B cell (primary cell): ENCODE data around the gene CPS1. TPM values are rescaled to one million over a fixed set of nuclear protein-coding genes. Genes with fewer than 3 reads are reported as not detected.

Source experiments
- ATAC-seq: fragments of 200-7000 bp; cut with Tn5 transposase; one replicate; pipeline ENCODE4 v1.10.0; 2021; ENCODE audit warnings: low read depth, mild to moderate bottlenecking, moderate number of reproducible peaks, moderate library complexity
- CTCF ChIA-PET: fragments of 350-600 bp; sonication (Branson Sonifier 250); formaldehyde crosslinking; loops from one replicate; lab custom pipeline; 2021; ENCODE audit warnings: antibody characterized with exemption, inconsistent platforms; lab: Charles Lee
- POLR2A ChIA-PET: fragments of 350-600 bp; sonication (Branson Sonifier 250); formaldehyde crosslinking; loops from one replicate; lab custom pipeline; 2021; ENCODE audit warnings: antibody characterized with exemption; lab: Charles Lee
- DNase-seq: peaks from one replicate; pipeline ENCODE4 v3.0.0; 2013
- H2AFZ ChIP-seq: 2 replicates; pipeline ENCODE4 v1.6.1; 2012; ENCODE audit warnings: mild to moderate bottlenecking, low read depth, low read length; ENCODE audit not compliant: insufficient read depth, poor library complexity, severe bottlenecking
- H3K27ac ChIP-seq, 2 donors: 1 replicate in 1 of 2; 2 replicates in 1 of 2; pipeline ENCODE4 v1.5.1; 2012 to 2013; ENCODE audit warnings: low read length in 2 of 2, mild to moderate bottlenecking in 2 of 2, moderate library complexity in 1 of 2
- H3K27me3 ChIP-seq, 4 experiments: fragments of 200-600 bp in 1 of 4; sonication (generic) in 1 of 4; replicated peaks in 1 of 4; 1 replicate in 2 of 4; 2 replicates in 2 of 4; pipeline versions ENCODE4 v1.6.1 to v1.7.0; 2013 to 2016; ENCODE audit warnings: low read length in 3 of 4, mild to moderate bottlenecking in 2 of 4, mixed read lengths in 1 of 4, moderate library complexity in 1 of 4; ENCODE audit not compliant: insufficient read depth in 4 of 4, control insufficient read depth in 3 of 4; ENCODE audit errors: control extremely low read depth in 1 of 4
- H3K36me3 ChIP-seq, 2 experiments: replicated peaks in 1 of 2; 1 replicate in 1 of 2; 2 replicates in 1 of 2; pipeline versions ENCODE4 v1.6.1 to v1.7.1; 2013; ENCODE audit warnings: low read length in 1 of 2; ENCODE audit not compliant: insufficient read depth in 2 of 2, control insufficient read depth in 1 of 2; ENCODE audit errors: control extremely low read depth in 1 of 2, extremely low read depth in 1 of 2
- H3K4me1 ChIP-seq, 2 donors: fragments of 200-600 bp in 1 of 2; sonication (generic) in 1 of 2; 1 replicate in 1 of 2; 2 replicates in 1 of 2; pipeline versions ENCODE4 v1.5.1 to v1.6.1; 2013 to 2017; ENCODE audit warnings: low read length in 2 of 2; ENCODE audit not compliant: control insufficient read depth in 2 of 2, insufficient read depth in 2 of 2
- H3K4me2 ChIP-seq: replicated peaks from 2 replicates; pipeline ENCODE3; 2012; ENCODE audit warnings: mild to moderate bottlenecking, low read depth, low read length; ENCODE audit not compliant: poor library complexity, severe bottlenecking
- H3K4me3 ChIP-seq, 5 experiments: fragments of 200-600 bp in 1 of 5; sonication (generic) in 1 of 5; 1 replicate in 3 of 5; 2 replicates in 2 of 5; pipeline versions ENCODE4 v1.5.1 to v1.7.0; 2011 to 2016; ENCODE audit warnings: low read length in 4 of 5, mild to moderate bottlenecking in 4 of 5, low read depth in 2 of 5, control low read depth in 1 of 5, moderate library complexity in 1 of 5; ENCODE audit not compliant: insufficient read depth in 1 of 5; ENCODE audit errors: control extremely low read depth in 1 of 5, extremely low read depth in 1 of 5
- H3K79me2 ChIP-seq: fragments of 200-600 bp; sonication (generic); one replicate; pipeline ENCODE4 v1.6.0; 2016; ENCODE audit warnings: low read length; ENCODE audit not compliant: control insufficient read depth, insufficient read depth
- H3K9ac ChIP-seq: fragments of 200-600 bp; sonication (generic); 2 replicates; pipeline ENCODE4 v1.6.1; 2017; ENCODE audit warnings: mild to moderate bottlenecking, low read length, moderate library complexity
- H3K9me3 ChIP-seq, 3 donors: one replicate each; pipeline versions ENCODE4 v1.6.1 to v1.7.1; 2013; ENCODE audit warnings: low read length in 2 of 3; ENCODE audit not compliant: control insufficient read depth in 2 of 3, insufficient read depth in 1 of 3; ENCODE audit errors: control extremely low read depth in 1 of 3
- H4K20me1 ChIP-seq: 2 replicates; pipeline ENCODE4 v1.6.0; 2012; ENCODE audit warnings: mild to moderate bottlenecking, low read length; ENCODE audit not compliant: insufficient read depth, control insufficient read depth, poor library complexity, severe bottlenecking
- H3K27ac Mint-ChIP-seq: one replicate; pipeline ENCODE4 v1.8.0; 2021; ENCODE audit warnings: mixed read lengths
- H3K27me3 Mint-ChIP-seq: one replicate; pipeline ENCODE4 v1.8.0; 2021; ENCODE audit warnings: mixed read lengths
- H3K4me1 Mint-ChIP-seq: one replicate; pipeline ENCODE4 v1.8.0; 2021; ENCODE audit warnings: mixed read lengths
- H3K4me3 Mint-ChIP-seq: one replicate; pipeline ENCODE4 v1.8.0; 2021; ENCODE audit warnings: mixed read lengths
- H3K9me3 Mint-ChIP-seq: one replicate; pipeline ENCODE4 v1.8.0; 2022; ENCODE audit warnings: mixed read lengths; ENCODE audit not compliant: insufficient read depth
- EZH2 ChIP-seq: IDR thresholded peaks from 2 replicates; pipeline ENCODE4 v1.6.1; 2012; ENCODE audit warnings: borderline replicate concordance, low read depth, mild to moderate bottlenecking, moderate library complexity, low read length; ENCODE audit not compliant: insufficient read depth, poor library complexity, severe bottlenecking
- WGBS: methylation state at CpG from one replicate; pipeline ENCODE4 v1.1.5; 2013; ENCODE audit warnings: missing lambda C conversion rate; ENCODE audit not compliant: insufficient coverage; 5-methylcytosine and 5-hydroxymethylcytosine counted together
- intact Hi-C: fragments of 100-400 bp; cut with micrococcal nuclease; formaldehyde crosslinking; loops from one replicate; pipeline ENCODE4 v1.10.0; 2022
- polyA plus RNA-seq: library from polyadenylated mRNA; depleted of rRNA; stranded (reverse); fragments of >200 nt; gene quantifications from 2 replicates; pipeline ENCODE4 v1.2.3, GENCODE V29; 2012
- total RNA-seq, 2 donors: library from RNA; stranded (reverse); fragments of 120-200 nt in 1 of 2; gene quantifications; 1 replicate in 1 of 2; 2 replicates in 1 of 2; pipeline versions ENCODE4 v1.2.3 to v1.2.4, GENCODE V29; 2013 to 2022
- TF ChIP-seq, protein P1 (sequence below): fragments of 200-600 bp; IDR thresholded peaks from one replicate; pipeline ENCODE4 v1.8.0; 2022; ENCODE audit warnings: antibody characterized with exemption, mild to moderate bottlenecking

CPS1 gene
- total and polyA plus RNA-seq, 2 donors (not counting 1 experiment from before 2014, with no cell fraction given), result 0.12 to 0.25 TPM

DNA sequence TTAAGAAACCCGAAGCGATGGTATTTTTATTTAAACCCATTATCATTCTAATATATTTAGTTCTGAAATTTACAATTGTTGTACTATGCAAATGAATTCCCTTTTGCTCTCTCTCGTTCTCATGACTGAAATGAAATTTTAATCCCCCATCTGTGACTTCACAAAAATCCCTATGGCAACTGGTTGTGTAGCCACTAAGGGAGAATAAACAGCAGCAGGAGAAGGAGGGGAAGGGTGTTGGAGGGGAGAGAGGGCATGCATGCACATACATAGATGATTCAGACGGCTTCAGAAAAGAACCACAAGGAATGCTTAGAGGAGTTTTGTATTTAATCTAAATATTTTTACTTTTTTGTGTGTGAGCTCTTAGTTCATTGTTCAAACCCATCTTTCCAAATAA is 36.8 kb downstream of the CPS1 start:
- Histone ChIP-seq H2AFZ (no peak overlapping the region), H3K4me2 (no peak overlapping the region), H3K27me3 (no peaks in the 10 kb centered on the region), H3K79me2 (no peaks in the 10 kb centered on the region), H3K4me3 (no peak overlapping the region), H3K27ac (no peak overlapping the region), H3K9me3 (peaks cover 0 to 2% (median 0%) of the 10 kb centered on the region in 3 donors), H3K9ac (no peak overlapping the region), H4K20me1 (no peaks in the 10 kb centered on the region), H3K4me1 (no peaks in the 10 kb centered on the region), H3K36me3 (no peaks in the 10 kb centered on the region)
- CTCF ChIA-PET, result no interaction called here
- Mint-ChIP-seq H3K9me3 (peaks cover 2% of the 10 kb centered on the region), H3K27ac (no peak overlapping the region), H3K4me3 (no peak overlapping the region), H3K4me1 (no peaks in the 10 kb centered on the region), H3K27me3 (peaks cover 5% of the 10 kb centered on the region)
- ATAC-seq (no peak), DNase-seq (no peak)
- WGBS, result no CpG with 5 or more reads among the region's 4 CpGs
- no peak for TF ChIP-seq EZH2
- TF ChIP-seq, protein P1, sequence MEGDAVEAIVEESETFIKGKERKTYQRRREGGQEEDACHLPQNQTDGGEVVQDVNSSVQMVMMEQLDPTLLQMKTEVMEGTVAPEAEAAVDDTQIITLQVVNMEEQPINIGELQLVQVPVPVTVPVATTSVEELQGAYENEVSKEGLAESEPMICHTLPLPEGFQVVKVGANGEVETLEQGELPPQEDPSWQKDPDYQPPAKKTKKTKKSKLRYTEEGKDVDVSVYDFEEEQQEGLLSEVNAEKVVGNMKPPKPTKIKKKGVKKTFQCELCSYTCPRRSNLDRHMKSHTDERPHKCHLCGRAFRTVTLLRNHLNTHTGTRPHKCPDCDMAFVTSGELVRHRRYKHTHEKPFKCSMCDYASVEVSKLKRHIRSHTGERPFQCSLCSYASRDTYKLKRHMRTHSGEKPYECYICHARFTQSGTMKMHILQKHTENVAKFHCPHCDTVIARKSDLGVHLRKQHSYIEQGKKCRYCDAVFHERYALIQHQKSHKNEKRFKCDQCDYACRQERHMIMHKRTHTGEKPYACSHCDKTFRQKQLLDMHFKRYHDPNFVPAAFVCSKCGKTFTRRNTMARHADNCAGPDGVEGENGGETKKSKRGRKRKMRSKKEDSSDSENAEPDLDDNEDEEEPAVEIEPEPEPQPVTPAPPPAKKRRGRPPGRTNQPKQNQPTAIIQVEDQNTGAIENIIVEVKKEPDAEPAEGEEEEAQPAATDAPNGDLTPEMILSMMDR, result no peak
- POLR2A ChIA-PET, result no interaction called here
- intact Hi-C loops, result no loop called here

DNA sequence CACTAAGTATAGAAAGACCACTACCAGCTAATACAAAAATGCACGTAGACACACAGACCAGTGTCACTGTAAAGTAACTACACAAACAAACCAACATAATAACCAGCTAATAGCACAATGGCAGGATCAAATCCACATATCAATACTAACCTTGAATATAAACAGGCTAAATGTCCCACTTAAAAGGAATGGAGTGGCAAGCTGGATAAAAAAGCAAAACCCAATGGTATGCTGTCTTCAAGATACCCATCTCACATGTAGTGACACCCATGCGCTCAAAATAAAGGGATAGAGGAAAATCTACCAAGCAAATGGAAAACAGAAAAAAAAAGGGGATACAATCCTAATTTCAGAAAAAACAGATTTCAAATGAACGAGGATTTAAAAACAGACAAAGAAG is 41.8 kb downstream of the CPS1 start:
- no peaks in the 10 kb centered on the region for H3K27me3 ChIP-seq
- H3K4me3 Mint-ChIP-seq, result no peak overlapping the region
- peaks cover 5% of the 10 kb centered on the region for H3K27me3 Mint-ChIP-seq
- H3K27ac Mint-ChIP-seq, result no peak overlapping the region
- ChIA-PET POLR2A (no interaction called here), CTCF (no interaction called here)
- H3K4me1 ChIP-seq, result no peaks in the 10 kb centered on the region
- peaks cover 4% of the 10 kb centered on the region for H3K9me3 Mint-ChIP-seq
- no peak overlapping the region for H2AFZ ChIP-seq
- peaks cover 0 to 2% (median 0%) of the 10 kb centered on the region in 3 donors for H3K9me3 ChIP-seq
- no peaks in the 10 kb centered on the region for H3K79me2 ChIP-seq
- intact Hi-C loops, result no loop called here
- H3K27ac ChIP-seq, result no peak overlapping the region
- H4K20me1 ChIP-seq, result no peaks in the 10 kb centered on the region
- ATAC-seq, result no peak
- no peaks in the 10 kb centered on the region for H3K36me3 ChIP-seq
- no peaks in the 10 kb centered on the region for H3K4me1 Mint-ChIP-seq
- H3K4me2 ChIP-seq, result no peak overlapping the region
- DNase-seq, result no peak
- no peak overlapping the region for H3K9ac ChIP-seq
- no peak for TF ChIP-seq EZH2
- TF ChIP-seq, protein P1, result no peak
- H3K4me3 ChIP-seq, result no peak overlapping the region
- WGBS, result 86% methylated on average over 1 of the region's 3 CpGs
